Measurements from ENCODE around the gene ZBTB16.

The ZBTB16 gene

DNA sequence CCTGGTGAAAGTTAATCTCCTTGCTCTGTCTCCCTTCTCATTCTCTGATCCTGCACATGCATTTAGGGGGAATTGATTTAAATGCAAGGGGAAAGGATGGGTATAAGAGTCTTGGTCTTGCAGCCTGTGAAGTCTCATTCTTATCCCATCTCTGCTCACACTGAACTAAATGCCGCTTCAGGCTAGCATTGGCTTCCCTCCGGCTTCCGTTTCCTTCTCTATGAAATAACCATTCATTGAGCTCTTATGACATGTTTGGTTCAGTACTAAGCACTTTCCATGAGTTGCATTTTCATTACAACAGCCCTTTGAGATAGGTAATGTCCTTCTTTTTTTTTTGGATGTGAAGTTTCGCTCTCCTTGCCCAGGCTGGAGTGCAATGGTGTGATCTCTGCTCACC lies 5.6 kb downstream of the ZBTB16 start (continued):
- TF ChIP-seq, protein P1, sequence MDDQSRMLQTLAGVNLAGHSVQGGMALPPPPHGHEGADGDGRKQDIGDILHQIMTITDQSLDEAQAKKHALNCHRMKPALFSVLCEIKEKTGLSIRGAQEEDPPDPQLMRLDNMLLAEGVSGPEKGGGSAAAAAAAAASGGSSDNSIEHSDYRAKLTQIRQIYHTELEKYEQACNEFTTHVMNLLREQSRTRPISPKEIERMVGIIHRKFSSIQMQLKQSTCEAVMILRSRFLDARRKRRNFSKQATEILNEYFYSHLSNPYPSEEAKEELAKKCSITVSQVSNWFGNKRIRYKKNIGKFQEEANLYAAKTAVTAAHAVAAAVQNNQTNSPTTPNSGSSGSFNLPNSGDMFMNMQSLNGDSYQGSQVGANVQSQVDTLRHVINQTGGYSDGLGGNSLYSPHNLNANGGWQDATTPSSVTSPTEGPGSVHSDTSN (CRISPR knock-in tag; IDR thresholded peaks at IDR 0.05), result no peak
- TF ChIP-seq, protein P2, sequence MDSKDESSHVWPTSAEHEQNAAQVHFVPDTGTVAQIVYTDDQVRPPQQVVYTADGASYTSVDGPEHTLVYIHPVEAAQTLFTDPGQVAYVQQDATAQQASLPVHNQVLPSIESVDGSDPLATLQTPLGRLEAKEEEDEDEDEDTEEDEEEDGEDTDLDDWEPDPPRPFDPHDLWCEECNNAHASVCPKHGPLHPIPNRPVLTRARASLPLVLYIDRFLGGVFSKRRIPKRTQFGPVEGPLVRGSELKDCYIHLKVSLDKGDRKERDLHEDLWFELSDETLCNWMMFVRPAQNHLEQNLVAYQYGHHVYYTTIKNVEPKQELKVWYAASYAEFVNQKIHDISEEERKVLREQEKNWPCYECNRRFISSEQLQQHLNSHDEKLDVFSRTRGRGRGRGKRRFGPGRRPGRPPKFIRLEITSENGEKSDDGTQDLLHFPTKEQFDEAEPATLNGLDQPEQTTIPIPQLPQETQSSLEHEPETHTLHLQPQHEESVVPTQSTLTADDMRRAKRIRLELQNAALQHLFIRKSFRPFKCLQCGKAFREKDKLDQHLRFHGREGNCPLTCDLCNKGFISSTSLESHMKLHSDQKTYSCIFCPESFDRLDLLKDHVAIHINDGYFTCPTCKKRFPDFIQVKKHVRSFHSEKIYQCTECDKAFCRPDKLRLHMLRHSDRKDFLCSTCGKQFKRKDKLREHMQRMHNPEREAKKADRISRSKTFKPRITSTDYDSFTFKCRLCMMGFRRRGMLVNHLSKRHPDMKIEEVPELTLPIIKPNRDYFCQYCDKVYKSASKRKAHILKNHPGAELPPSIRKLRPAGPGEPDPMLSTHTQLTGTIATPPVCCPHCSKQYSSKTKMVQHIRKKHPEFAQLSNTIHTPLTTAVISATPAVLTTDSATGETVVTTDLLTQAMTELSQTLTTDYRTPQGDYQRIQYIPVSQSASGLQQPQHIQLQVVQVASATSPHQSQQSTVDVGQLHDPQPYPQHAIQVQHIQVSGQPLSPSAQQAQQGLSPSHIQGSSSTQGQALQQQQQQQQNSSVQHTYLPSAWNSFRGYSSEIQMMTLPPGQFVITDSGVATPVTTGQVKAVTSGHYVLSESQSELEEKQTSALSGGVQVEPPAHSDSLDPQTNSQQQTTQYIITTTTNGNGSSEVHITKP (tag by site-specific recombination; IDR thresholded peaks at IDR 0.05), result no peak
- TF ChIP-seq ZNF132 (tag by site-specific recombination; IDR thresholded peaks at IDR 0.05; ENCODE audit: borderline replicate concordance) (no peak), ZNF140 (tag by site-specific recombination; IDR thresholded peaks at IDR 0.05) (no peak), ZNF658 (tag by site-specific recombination; IDR thresholded peaks at IDR 0.05) (no peak), ZNF677 (tag by site-specific recombination; IDR thresholded peaks at IDR 0.05) (no peak), KLF16 (tag by site-specific recombination; IDR thresholded peaks at IDR 0.05) (no peak)
- TF ChIP-seq, protein P3, sequence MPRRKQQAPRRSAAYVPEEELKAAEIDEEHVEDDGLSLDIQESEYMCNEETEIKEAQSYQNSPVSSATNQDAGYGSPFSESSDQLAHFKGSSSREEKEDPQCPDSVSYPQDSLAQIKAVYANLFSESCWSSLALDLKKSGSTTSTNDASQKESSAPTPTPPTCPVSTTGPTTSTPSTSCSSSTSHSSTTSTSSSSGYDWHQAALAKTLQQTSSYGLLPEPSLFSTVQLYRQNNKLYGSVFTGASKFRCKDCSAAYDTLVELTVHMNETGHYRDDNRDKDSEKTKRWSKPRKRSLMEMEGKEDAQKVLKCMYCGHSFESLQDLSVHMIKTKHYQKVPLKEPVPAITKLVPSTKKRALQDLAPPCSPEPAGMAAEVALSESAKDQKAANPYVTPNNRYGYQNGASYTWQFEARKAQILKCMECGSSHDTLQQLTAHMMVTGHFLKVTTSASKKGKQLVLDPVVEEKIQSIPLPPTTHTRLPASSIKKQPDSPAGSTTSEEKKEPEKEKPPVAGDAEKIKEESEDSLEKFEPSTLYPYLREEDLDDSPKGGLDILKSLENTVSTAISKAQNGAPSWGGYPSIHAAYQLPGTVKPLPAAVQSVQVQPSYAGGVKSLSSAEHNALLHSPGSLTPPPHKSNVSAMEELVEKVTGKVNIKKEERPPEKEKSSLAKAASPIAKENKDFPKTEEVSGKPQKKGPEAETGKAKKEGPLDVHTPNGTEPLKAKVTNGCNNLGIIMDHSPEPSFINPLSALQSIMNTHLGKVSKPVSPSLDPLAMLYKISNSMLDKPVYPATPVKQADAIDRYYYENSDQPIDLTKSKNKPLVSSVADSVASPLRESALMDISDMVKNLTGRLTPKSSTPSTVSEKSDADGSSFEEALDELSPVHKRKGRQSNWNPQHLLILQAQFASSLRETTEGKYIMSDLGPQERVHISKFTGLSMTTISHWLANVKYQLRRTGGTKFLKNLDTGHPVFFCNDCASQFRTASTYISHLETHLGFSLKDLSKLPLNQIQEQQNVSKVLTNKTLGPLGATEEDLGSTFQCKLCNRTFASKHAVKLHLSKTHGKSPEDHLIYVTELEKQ (tag by site-specific recombination; IDR thresholded peaks at IDR 0.05; ENCODE audit: borderline replicate concordance), result no peak

DNA sequence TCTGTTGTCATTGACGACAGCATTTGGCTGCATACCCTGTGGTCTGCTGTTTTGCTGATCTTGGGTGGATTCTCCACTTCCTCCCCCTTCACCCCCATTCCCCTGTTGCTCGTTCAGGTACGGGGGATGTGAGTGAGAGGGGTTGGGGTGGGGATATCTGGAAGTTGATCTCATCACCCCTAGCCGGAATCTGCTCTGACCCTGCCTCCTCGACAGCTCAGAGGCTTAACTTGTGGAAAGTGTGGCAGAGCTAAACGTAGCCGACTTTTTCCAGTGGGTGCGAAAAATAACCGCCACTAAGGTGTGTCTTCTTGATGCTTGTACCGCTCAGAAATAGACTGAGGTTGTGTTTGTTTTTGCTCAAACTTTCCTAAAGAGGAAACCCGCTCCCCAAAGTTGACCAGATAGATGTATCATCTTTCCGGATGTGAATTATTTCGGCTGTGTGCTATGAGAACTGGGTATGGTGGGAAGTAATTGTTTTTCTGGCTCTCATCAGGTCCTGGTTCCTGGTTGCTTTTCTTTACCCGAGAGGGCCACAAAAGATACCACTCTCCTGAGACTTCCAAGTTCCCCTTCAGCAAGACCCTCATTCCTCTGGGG lies 6.6 kb downstream of the ZBTB16 start:
- CTCF ChIA-PET, result interaction anchor here (0.7 to 1.1 kb wide), 2 partner anchors 8 to 15 kb away, joined by 3 to 4 read pairs; no protein-coding TSS in a partner anchor
- no peaks in the 10 kb centered on the region for H3K4me1 ChIP-seq (ENCODE audit: control insufficient read depth, insufficient read depth, low read length)
- H3K36me3 ChIP-seq (ENCODE audit: control insufficient read depth in 2 of 2, insufficient read depth in 1 of 2, low read length in 2 of 2), result peaks cover 0 to 26% of the 10 kb centered on the region in 2 experiments; a peak in 1 of 3 replicates
- TF ChIP-seq, protein P4, sequence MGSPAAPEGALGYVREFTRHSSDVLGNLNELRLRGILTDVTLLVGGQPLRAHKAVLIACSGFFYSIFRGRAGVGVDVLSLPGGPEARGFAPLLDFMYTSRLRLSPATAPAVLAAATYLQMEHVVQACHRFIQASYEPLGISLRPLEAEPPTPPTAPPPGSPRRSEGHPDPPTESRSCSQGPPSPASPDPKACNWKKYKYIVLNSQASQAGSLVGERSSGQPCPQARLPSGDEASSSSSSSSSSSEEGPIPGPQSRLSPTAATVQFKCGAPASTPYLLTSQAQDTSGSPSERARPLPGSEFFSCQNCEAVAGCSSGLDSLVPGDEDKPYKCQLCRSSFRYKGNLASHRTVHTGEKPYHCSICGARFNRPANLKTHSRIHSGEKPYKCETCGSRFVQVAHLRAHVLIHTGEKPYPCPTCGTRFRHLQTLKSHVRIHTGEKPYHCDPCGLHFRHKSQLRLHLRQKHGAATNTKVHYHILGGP (tag by site-specific recombination; IDR thresholded peaks at IDR 0.05), result no peak
- TF ChIP-seq, protein P5, sequence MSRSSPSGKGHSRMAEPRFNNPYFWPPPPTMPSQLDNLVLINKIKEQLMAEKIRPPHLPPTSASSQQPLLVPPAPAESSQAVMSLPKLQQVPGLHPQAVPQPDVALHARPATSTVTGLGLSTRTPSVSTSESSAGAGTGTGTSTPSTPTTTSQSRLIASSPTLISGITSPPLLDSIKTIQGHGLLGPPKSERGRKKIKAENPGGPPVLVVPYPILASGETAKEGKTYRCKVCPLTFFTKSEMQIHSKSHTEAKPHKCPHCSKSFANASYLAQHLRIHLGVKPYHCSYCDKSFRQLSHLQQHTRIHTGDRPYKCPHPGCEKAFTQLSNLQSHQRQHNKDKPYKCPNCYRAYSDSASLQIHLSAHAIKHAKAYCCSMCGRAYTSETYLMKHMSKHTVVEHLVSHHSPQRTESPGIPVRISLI (tag by site-specific recombination; IDR thresholded peaks at IDR 0.05), result no peak
- no peak overlapping the region for H3K4me3 ChIP-seq (ENCODE audit: low read depth, low read length)
- POLR2A ChIA-PET, result interaction anchor here (0.7 kb wide), 1 partner anchor 14 kb away, joined by 3 read pairs; no protein-coding TSS in a partner anchor
- no peak overlapping the region for H3K27ac ChIP-seq (ENCODE audit: extremely low read depth, low read depth, low read length)
- H3K9me3 ChIP-seq (ENCODE audit: control insufficient read depth, insufficient read depth, low read depth, low read length), result no peaks in the 10 kb centered on the region

DNA sequence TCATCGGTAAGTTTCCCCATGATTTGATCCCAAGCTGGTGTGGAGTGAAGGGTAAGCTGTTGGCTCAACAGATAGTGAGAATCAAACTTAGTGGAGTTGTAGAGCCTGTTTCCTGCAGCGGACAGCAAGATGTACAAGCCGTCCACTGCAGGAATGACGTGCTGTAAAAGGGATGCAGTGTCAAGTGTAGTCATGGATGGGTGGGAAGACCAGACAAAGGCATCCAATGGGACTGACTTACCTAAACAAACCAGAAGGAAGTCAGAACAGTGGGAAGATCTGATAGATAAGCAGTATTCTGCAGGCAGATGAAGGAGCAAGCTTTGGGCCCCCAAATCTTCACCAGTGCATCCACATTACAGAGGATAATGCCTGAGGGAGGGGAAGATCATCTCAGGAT lies 8.8 kb downstream of the ZBTB16 start:
- Histone ChIP-seq H3K4me1 (ENCODE audit: control insufficient read depth, insufficient read depth, low read length) (no peaks in the 10 kb centered on the region), H3K9me3 (ENCODE audit: control insufficient read depth, insufficient read depth, low read depth, low read length) (no peaks in the 10 kb centered on the region), H3K36me3 (ENCODE audit: control insufficient read depth in 2 of 2, insufficient read depth in 1 of 2, low read length in 2 of 2) (peaks cover 0 to 24% of the 10 kb centered on the region in 2 experiments; a peak in 1 of 3 replicates), H3K4me3 (ENCODE audit: low read depth, low read length) (no peak overlapping the region), H3K27ac (ENCODE audit: extremely low read depth, low read depth, low read length) (no peak overlapping the region)
- TF ChIP-seq ZNF138 (tag by site-specific recombination; IDR thresholded peaks at IDR 0.05; ENCODE audit: borderline replicate concordance) (no peak), ZBTB8A (tag by site-specific recombination; IDR thresholded peaks at IDR 0.05) (no peak)
- POLR2A ChIA-PET, result interaction anchor here (0.5 to 1.0 kb wide), 2 partner anchors 8 to 105 kb away, joined by 3 read pairs; no protein-coding TSS in a partner anchor
- CTCF ChIA-PET, result interaction anchor here (1.0 kb wide), 1 partner anchor 113 kb away, joined by 3 read pairs; no protein-coding TSS in a partner anchor

Measured in HEK293 (cell line).